COR-L47 (cell line): ENCODE measurements around the gene INTU.
A peak's percentile ranks its signal among the peaks of the same experiment; 100 is the strongest.
"Not testable (repeated sequence)": the region's sequence is repeated elsewhere in the genome, so short reads cannot be mapped to it uniquely, and the experiment has no call there.

Experiments used
- DNase-seq: peaks from one replicate; lab custom pipeline; 2025; lab: John Stamatoyannopoulos, UW

The INTU gene

GRCh38 chr4:127632420-127633403 is at the start of gene INTU:
INTU (plus strand) TSS chr4:127632957; CDS start chr4:127633035, 78 bp downstream.
- peak; percentile 88 for DNase-seq

GRCh38 chr4:127586496-127586895 is 46.3 kb upstream of the INTU start:
- DNase-seq = not testable (repeated sequence)

- peak; percentile 59 for DNase-seq
Observed at GRCh38 chr4:127586922-127587571, 45.7 kb upstream of the INTU start.

- not testable (repeated sequence) for DNase-seq
Observed at GRCh38 chr4:127589153-127589552, 43.6 kb upstream of the INTU start.

- DNase-seq = no peak
Observed at GRCh38 chr4:127598656-127599055, 34.1 kb upstream of the INTU start.

GRCh38 chr4:127601029-127601428 is 31.7 kb upstream of the INTU start:
- no peak for DNase-seq

- peak; percentile 69 for DNase-seq
Observed at GRCh38 chr4:127604949-127605709, 27.6 kb upstream of the INTU start.

- no peak for DNase-seq
Observed at GRCh38 chr4:127606823-127607222, 25.9 kb upstream of the INTU start.

GRCh38 chr4:127609484-127609883 is 23.3 kb upstream of the INTU start:
- no peak for DNase-seq

GRCh38 chr4:127610488-127610887 is 22.3 kb upstream of the INTU start:
- no peak for DNase-seq

- DNase-seq = no peak
Observed at GRCh38 chr4:127616898-127617297, 15.9 kb upstream of the INTU start.

- DNase-seq = no peak
Observed at GRCh38 chr4:127618427-127618826, 14.3 kb upstream of the INTU start.

GRCh38 chr4:127622621-127622920 is 10.2 kb upstream of the INTU start:
- no peak for DNase-seq

- DNase-seq = peak; percentile 67
Observed at GRCh38 chr4:127622921-127623796, 9.6 kb upstream of the INTU start.

- no peak for DNase-seq
Observed at GRCh38 chr4:127623797-127624083, 9.0 kb upstream of the INTU start.

GRCh38 chr4:127624173-127624572 is 8.6 kb upstream of the INTU start:
- DNase-seq = no peak

GRCh38 chr4:127629371-127629770 is 3.4 kb upstream of the INTU start:
- DNase-seq = no peak

- no peak for DNase-seq
Observed at GRCh38 chr4:127630152-127630551, 2.6 kb upstream of the INTU start.

- no peak for DNase-seq
Observed at GRCh38 chr4:127631420-127631819, 1.3 kb upstream of the INTU start.

- no peak for DNase-seq
Observed at GRCh38 chr4:127634181-127634580, 1.4 kb downstream of the INTU start.

GRCh38 chr4:127641524-127641923 is 8.8 kb downstream of the INTU start:
- DNase-seq = no peak

GRCh38 chr4:127642169-127642568 is 9.4 kb downstream of the INTU start:
- DNase-seq = no peak
